Activated CD8-positive, alpha-beta T cell treated with anti-CD3 and anti-CD28 coated beads for 36 hours (primary cell): ENCODE data around the gene ZPBP. TPM values are rescaled to one million over a fixed set of nuclear protein-coding genes. Genes with fewer than 3 reads are reported as not detected.

ENCODE experiments used
- ATAC-seq: fragments of 200-7000 bp; cut with Tn5 transposase; one replicate; pipeline ENCODE4 v1.10.0; 2021; ENCODE audit warnings: mild to moderate bottlenecking, moderate library complexity
- CTCF ChIA-PET: fragments of 350-600 bp; sonication (Branson Sonifier 250); formaldehyde crosslinking; loops from one replicate; lab custom pipeline; 2021; ENCODE audit warnings: antibody characterized with exemption; lab: Charles Lee
- POLR2A ChIA-PET: fragments of 350-600 bp; sonication (Branson Sonifier 250); formaldehyde crosslinking; loops from one replicate; lab custom pipeline; 2021; ENCODE audit warnings: antibody characterized with exemption; lab: Charles Lee
- DNase-seq: peaks from one replicate; pipeline ENCODE4 v3.0.0-alpha.2; 2020
- H3K27ac Mint-ChIP-seq: one replicate; pipeline ENCODE4 v1.8.0; 2021; ENCODE audit warnings: mild to moderate bottlenecking, mixed read lengths
- H3K27me3 Mint-ChIP-seq: one replicate; pipeline ENCODE4 v1.8.0; 2021; ENCODE audit warnings: mixed read lengths
- H3K36me3 Mint-ChIP-seq: one replicate; pipeline ENCODE4 v1.8.0; 2021; ENCODE audit warnings: low read depth, mixed read lengths
- H3K4me1 Mint-ChIP-seq: one replicate; pipeline ENCODE4 v1.8.0; 2021; ENCODE audit warnings: low read depth, mixed read lengths
- H3K4me3 Mint-ChIP-seq: one replicate; pipeline ENCODE4 v1.8.0; 2021; ENCODE audit warnings: mild to moderate bottlenecking, moderate library complexity, mixed read lengths
- H3K9me3 Mint-ChIP-seq: one replicate; pipeline ENCODE4 v1.8.0; 2021; ENCODE audit warnings: mixed read lengths
- intact Hi-C: fragments of 100-400 bp; cut with micrococcal nuclease; formaldehyde crosslinking; loops from one replicate; pipeline ENCODE4 v1.10.0; 2022
- total RNA-seq, 2 experiments: library from RNA; stranded (reverse); gene quantifications; one replicate each; pipeline ENCODE4 v1.2.3, GENCODE V29; 2021
- TF ChIP-seq, protein P1 (sequence below): fragments of 200-600 bp; IDR thresholded peaks from one replicate; pipeline ENCODE4 v1.8.0; 2022; ENCODE audit warnings: antibody characterized with exemption, mild to moderate bottlenecking

Gene ZPBP
- total RNA-seq, 2 experiments from 2014 or later, result 0.36 TPM; not detected in 1

GRCh38 chr7:50112250-50112649 lies 19.2 kb upstream of the ZPBP start:
- Mint-ChIP-seq H3K4me1 (no peaks in the 10 kb centered on the region), H3K4me3 (no peak overlapping the region), H3K9me3 (peaks cover 3% of the 10 kb centered on the region), H3K27ac (no peak overlapping the region), H3K36me3 (no peaks in the 10 kb centered on the region), H3K27me3 (peaks cover 11% of the 10 kb centered on the region)
- no peak for DNase-seq
- no peak for ATAC-seq
- ChIA-PET POLR2A (interaction anchor here (0.7 kb wide), 1 partner anchor 19 kb away, joined by 3 read pairs; the partner anchor contains the start of gene ZPBP), CTCF (interaction anchor here (0.9 to 2.4 kb wide), 4 partner anchors 10 to 356 kb away, joined by 3 to 9 read pairs (median 7); partner anchors contain the start of gene ZPBP)
- TF ChIP-seq, protein P1, sequence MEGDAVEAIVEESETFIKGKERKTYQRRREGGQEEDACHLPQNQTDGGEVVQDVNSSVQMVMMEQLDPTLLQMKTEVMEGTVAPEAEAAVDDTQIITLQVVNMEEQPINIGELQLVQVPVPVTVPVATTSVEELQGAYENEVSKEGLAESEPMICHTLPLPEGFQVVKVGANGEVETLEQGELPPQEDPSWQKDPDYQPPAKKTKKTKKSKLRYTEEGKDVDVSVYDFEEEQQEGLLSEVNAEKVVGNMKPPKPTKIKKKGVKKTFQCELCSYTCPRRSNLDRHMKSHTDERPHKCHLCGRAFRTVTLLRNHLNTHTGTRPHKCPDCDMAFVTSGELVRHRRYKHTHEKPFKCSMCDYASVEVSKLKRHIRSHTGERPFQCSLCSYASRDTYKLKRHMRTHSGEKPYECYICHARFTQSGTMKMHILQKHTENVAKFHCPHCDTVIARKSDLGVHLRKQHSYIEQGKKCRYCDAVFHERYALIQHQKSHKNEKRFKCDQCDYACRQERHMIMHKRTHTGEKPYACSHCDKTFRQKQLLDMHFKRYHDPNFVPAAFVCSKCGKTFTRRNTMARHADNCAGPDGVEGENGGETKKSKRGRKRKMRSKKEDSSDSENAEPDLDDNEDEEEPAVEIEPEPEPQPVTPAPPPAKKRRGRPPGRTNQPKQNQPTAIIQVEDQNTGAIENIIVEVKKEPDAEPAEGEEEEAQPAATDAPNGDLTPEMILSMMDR, result no peak
- intact Hi-C loops, result no loop called here

DNA sequence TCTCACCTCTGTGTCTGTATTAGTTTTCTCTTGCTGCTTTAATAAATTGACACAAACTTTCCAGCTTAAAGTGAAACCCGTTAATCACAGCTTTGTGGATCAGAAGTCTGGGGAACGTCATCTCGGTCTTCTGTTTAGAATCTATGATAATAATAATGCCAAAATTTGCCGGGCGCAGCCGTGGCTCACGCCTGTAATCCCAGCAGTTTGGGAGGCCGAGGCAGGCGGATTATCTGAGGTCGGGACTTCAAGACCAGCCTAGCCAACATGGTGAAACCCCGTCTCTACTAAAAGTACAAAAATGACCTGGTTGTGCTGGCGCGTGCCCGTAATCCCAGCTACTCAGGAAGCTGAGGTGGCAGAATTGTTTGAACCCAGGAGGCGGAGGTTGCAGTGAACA lies 8.8 kb upstream of the ZPBP start:
- H3K4me3 Mint-ChIP-seq, result no peak overlapping the region
- TF ChIP-seq, protein P1, result no peak
- ChIA-PET POLR2A (interaction anchor here (1.6 kb wide), 1 partner anchor 9 kb away, joined by 4 read pairs; the partner anchor contains the start of gene ZPBP), CTCF (interaction anchor here (2.0 to 4.8 kb wide), 2 partner anchors 8 to 10 kb away, joined by 8 to 29 read pairs; partner anchors contain the start of gene ZPBP)
- intact Hi-C loops, result no loop called here
- no peaks in the 10 kb centered on the region for H3K4me1 Mint-ChIP-seq
- no peak for DNase-seq
- H3K27ac Mint-ChIP-seq, result no peak overlapping the region
- H3K27me3 Mint-ChIP-seq, result peaks cover 13% of the 10 kb centered on the region
- no peaks in the 10 kb centered on the region for H3K36me3 Mint-ChIP-seq
- no peak for ATAC-seq
- no peaks in the 10 kb centered on the region for H3K9me3 Mint-ChIP-seq

DNA sequence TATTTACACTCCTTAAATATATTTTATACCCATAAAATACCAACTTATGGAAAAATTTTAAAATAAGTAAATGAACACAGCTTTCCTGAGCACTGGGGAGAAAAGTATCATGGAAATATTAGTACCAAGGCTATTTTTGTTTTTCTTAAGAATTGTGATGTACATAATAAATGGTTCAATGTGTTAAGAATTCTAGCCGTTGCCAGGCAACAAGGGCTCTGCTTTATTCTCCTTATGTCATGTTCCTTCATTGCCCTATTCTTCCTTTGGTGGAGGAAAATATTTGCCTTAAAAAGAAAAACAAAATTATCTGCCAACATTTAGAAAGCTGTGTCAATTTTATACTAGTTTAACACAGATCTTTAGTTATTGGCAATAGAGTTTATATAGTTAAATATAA lies 2.6 kb upstream of the ZPBP start:
- ATAC-seq, result no peak
- TF ChIP-seq, protein P1, result no peak
- Mint-ChIP-seq H3K27me3 (peaks cover 3% of the 10 kb centered on the region), H3K27ac (no peak overlapping the region), H3K9me3 (peaks cover 6% of the 10 kb centered on the region), H3K4me3 (no peak overlapping the region), H3K36me3 (no peaks in the 10 kb centered on the region), H3K4me1 (peaks cover 15% of the 10 kb centered on the region)
- ChIA-PET POLR2A (no interaction called here), CTCF (interaction anchor here (4.2 to 5.6 kb wide), 2 partner anchors 9 to 322 kb away, joined by 29 to 51 read pairs; no protein-coding TSS in a partner anchor)
- no peak for DNase-seq
- intact Hi-C loops, result loop anchor here (10.0 kb wide), 1 partner anchor 579 kb away; no protein-coding TSS in a partner anchor

DNA sequence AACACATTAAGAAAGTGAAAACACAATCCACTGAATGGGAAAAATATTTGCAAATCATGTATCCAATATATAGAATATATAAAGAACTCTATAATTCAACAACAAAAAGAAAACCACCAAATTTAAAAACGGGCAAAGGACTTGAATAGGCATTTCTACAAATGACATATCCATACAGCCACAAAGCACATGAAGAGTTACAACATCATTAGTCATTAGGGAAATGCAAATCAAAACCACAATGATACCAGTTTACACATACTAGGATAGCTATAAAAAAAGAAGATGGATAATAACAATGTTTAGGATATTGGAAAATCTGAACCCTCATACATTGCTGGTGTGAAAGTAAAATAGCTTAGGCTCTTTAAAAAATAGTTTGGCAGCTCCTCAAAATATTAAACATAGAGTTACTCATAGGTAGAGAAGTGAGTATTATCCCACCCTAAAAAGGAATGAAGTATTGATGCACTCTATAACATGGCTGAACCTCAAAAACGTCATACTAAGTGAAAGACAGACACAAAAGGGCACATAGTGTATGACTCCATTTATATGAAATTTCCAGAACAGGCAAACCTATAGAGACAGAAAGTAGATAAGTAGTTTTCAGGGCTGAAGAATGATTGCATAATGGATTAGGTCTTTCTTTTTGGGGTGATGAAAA lies 4.5 kb downstream of the ZPBP start:
- Mint-ChIP-seq H3K36me3 (no peaks in the 10 kb centered on the region), H3K27ac (no peak overlapping the region), H3K27me3 (no peaks in the 10 kb centered on the region), H3K4me1 (peaks cover 16% of the 10 kb centered on the region), H3K9me3 (peaks cover 5% of the 10 kb centered on the region), H3K4me3 (no peak overlapping the region)
- no peak for ATAC-seq
- ChIA-PET CTCF (interaction anchor here (0.6 to 1.0 kb wide), 3 partner anchors 21 to 1075 kb away, joined by 3 read pairs; no protein-coding TSS in a partner anchor), POLR2A (no interaction called here)
- no peak for DNase-seq
- TF ChIP-seq, protein P1, result no peak
- intact Hi-C loops, result no loop called here

GRCh38 chr7:50085344-50085743 lies 7.7 kb downstream of the ZPBP start:
- Mint-ChIP-seq H3K4me1 (peaks cover 4% of the 10 kb centered on the region), H3K36me3 (no peaks in the 10 kb centered on the region), H3K9me3 (no peaks in the 10 kb centered on the region), H3K27ac (no peak overlapping the region), H3K27me3 (peaks cover 2% of the 10 kb centered on the region), H3K4me3 (no peak overlapping the region)
- ATAC-seq, result no peak
- intact Hi-C loops, result no loop called here
- ChIA-PET POLR2A (no interaction called here), CTCF (interaction anchor here (0.6 kb wide), 1 partner anchor 12 kb away, joined by 3 read pairs; no protein-coding TSS in a partner anchor)
- DNase-seq, result no peak
- TF ChIP-seq, protein P1, result no peak
